ENCODE results near the gene MAPK4.

MAPK4 gene

GRCh38 chr18:50682852-50683251, 123.0 kb downstream of the MAPK4 start:
- H3K18ac ChIP-seq (ENCODE audit: low read length): no peak overlapping the region
- H3K4me1 ChIP-seq (ENCODE audit: control insufficient read depth, low read depth, low read length): no peaks in the 10 kb centered on the region
- no peak overlapping the region for H2BK15ac ChIP-seq (replicated peaks; ENCODE audit: low read depth)
- H3K23ac ChIP-seq (ENCODE audit: low read length): no peak overlapping the region
- H2AK5ac ChIP-seq (ENCODE audit: low read length): no peak overlapping the region
- no peaks in the 10 kb centered on the region for H3K36me3 ChIP-seq (ENCODE audit: control insufficient read depth, insufficient read depth, low read length)
- no peaks in the 10 kb centered on the region for H3K79me1 ChIP-seq (ENCODE audit: low read length)
- no peaks in the 10 kb centered on the region for H3K79me2 ChIP-seq (ENCODE audit: control insufficient read depth, insufficient read depth, low read length)
- no peak overlapping the region for H4K5ac ChIP-seq (ENCODE audit: low read length)
- no peak overlapping the region for H3K4ac ChIP-seq (ENCODE audit: low read depth, low read length)
- H2BK5ac ChIP-seq (ENCODE audit: low read length): no peak overlapping the region
- H3K9ac ChIP-seq (ENCODE audit: low read length): no peak overlapping the region
- no peak overlapping the region for H3K56ac ChIP-seq (ENCODE audit: low read length)
- no peak for DNase-seq
- no peak overlapping the region for H2BK120ac ChIP-seq (ENCODE audit: low read depth, low read length)
- H3K27ac ChIP-seq (ENCODE audit: low read depth, low read length): no peak overlapping the region
- H4K8ac ChIP-seq (ENCODE audit: low read depth, low read length): no peak overlapping the region
- H3K4me3 ChIP-seq (ENCODE audit: low read length): no peak overlapping the region
- WGBS (ENCODE audit: extremely low coverage, insufficient coverage, low lambda C conversion rate): no CpG with 5 or more reads among the region's 1 CpG
- no peak overlapping the region for H3K4me2 ChIP-seq (ENCODE audit: low read length)
- H3K27me3 ChIP-seq (ENCODE audit: insufficient read depth, low read length, poor library complexity): no peaks in the 10 kb centered on the region

- Histone ChIP-seq H3K27me3 (ENCODE audit: insufficient read depth, low read length, poor library complexity) (no peaks in the 10 kb centered on the region), H3K4me1 (ENCODE audit: control insufficient read depth, low read depth, low read length) (no peaks in the 10 kb centered on the region), H2AK5ac (ENCODE audit: low read length) (no peak overlapping the region), H3K4me2 (ENCODE audit: low read length) (no peak overlapping the region), H3K56ac (ENCODE audit: low read length) (no peak overlapping the region), H3K4me3 (ENCODE audit: low read length) (no peak overlapping the region), H2BK15ac (replicated peaks; ENCODE audit: low read depth) (no peak overlapping the region), H3K4ac (ENCODE audit: low read depth, low read length) (no peak overlapping the region), H4K5ac (ENCODE audit: low read length) (no peak overlapping the region), H4K8ac (ENCODE audit: low read depth, low read length) (no peak overlapping the region), H3K9ac (ENCODE audit: low read length) (no peak overlapping the region), H3K18ac (ENCODE audit: low read length) (no peak overlapping the region), H3K27ac (ENCODE audit: low read depth, low read length) (no peak overlapping the region), H3K23ac (ENCODE audit: low read length) (no peak overlapping the region), H3K36me3 (ENCODE audit: control insufficient read depth, insufficient read depth, low read length) (no peaks in the 10 kb centered on the region), H2BK120ac (ENCODE audit: low read depth, low read length) (no peak overlapping the region), H2BK5ac (ENCODE audit: low read length) (no peak overlapping the region), H3K79me1 (ENCODE audit: low read length) (no peaks in the 10 kb centered on the region), H3K79me2 (ENCODE audit: control insufficient read depth, insufficient read depth, low read length) (no peaks in the 10 kb centered on the region)
- no CpG with 5 or more reads among the region's 8 CpGs for WGBS (ENCODE audit: extremely low coverage, insufficient coverage, low lambda C conversion rate)
- no peak for DNase-seq
Observed at GRCh38 chr18:50686409-50686808, 126.5 kb downstream of the MAPK4 start.

- no peak overlapping the region for H3K4me3 ChIP-seq (ENCODE audit: low read length)
- H2BK120ac ChIP-seq (ENCODE audit: low read depth, low read length): no peak overlapping the region
- no CpG with 5 or more reads among the region's 11 CpGs for WGBS (ENCODE audit: extremely low coverage, insufficient coverage, low lambda C conversion rate)
- no peaks in the 10 kb centered on the region for H3K79me2 ChIP-seq (ENCODE audit: control insufficient read depth, insufficient read depth, low read length)
- no peak overlapping the region for H4K8ac ChIP-seq (ENCODE audit: low read depth, low read length)
- H2AK5ac ChIP-seq (ENCODE audit: low read length): no peak overlapping the region
- H3K36me3 ChIP-seq (ENCODE audit: control insufficient read depth, insufficient read depth, low read length): no peaks in the 10 kb centered on the region
- no peak overlapping the region for H3K9ac ChIP-seq (ENCODE audit: low read length)
- no peak overlapping the region for H2BK5ac ChIP-seq (ENCODE audit: low read length)
- H3K79me1 ChIP-seq (ENCODE audit: low read length): no peaks in the 10 kb centered on the region
- H3K23ac ChIP-seq (ENCODE audit: low read length): no peak overlapping the region
- no peak overlapping the region for H3K27ac ChIP-seq (ENCODE audit: low read depth, low read length)
- no peak overlapping the region for H3K4me2 ChIP-seq (ENCODE audit: low read length)
- H3K27me3 ChIP-seq (ENCODE audit: insufficient read depth, low read length, poor library complexity): no peaks in the 10 kb centered on the region
- H3K4me1 ChIP-seq (ENCODE audit: control insufficient read depth, low read depth, low read length): no peaks in the 10 kb centered on the region
- no peak overlapping the region for H4K5ac ChIP-seq (ENCODE audit: low read length)
- H3K4ac ChIP-seq (ENCODE audit: low read depth, low read length): no peak overlapping the region
- no peak overlapping the region for H3K56ac ChIP-seq (ENCODE audit: low read length)
- DNase-seq: no peak
- no peak overlapping the region for H2BK15ac ChIP-seq (replicated peaks; ENCODE audit: low read depth)
- no peak overlapping the region for H3K18ac ChIP-seq (ENCODE audit: low read length)
Observed at GRCh38 chr18:50687491-50687890, 127.6 kb downstream of the MAPK4 start.

- H3K4me2 ChIP-seq (ENCODE audit: low read length): no peak overlapping the region
- DNase-seq: no peak
- H2BK5ac ChIP-seq (ENCODE audit: low read length): no peak overlapping the region
- no peak overlapping the region for H3K18ac ChIP-seq (ENCODE audit: low read length)
- H3K9ac ChIP-seq (ENCODE audit: low read length): no peak overlapping the region
- no peak overlapping the region for H3K56ac ChIP-seq (ENCODE audit: low read length)
- H3K4ac ChIP-seq (ENCODE audit: low read depth, low read length): no peak overlapping the region
- no peak overlapping the region for H2BK120ac ChIP-seq (ENCODE audit: low read depth, low read length)
- H3K4me3 ChIP-seq (ENCODE audit: low read length): no peak overlapping the region
- no peaks in the 10 kb centered on the region for H3K36me3 ChIP-seq (ENCODE audit: control insufficient read depth, insufficient read depth, low read length)
- no peaks in the 10 kb centered on the region for H3K79me2 ChIP-seq (ENCODE audit: control insufficient read depth, insufficient read depth, low read length)
- H3K79me1 ChIP-seq (ENCODE audit: low read length): no peaks in the 10 kb centered on the region
- no peak overlapping the region for H4K8ac ChIP-seq (ENCODE audit: low read depth, low read length)
- no peak overlapping the region for H3K27ac ChIP-seq (ENCODE audit: low read depth, low read length)
- H2BK15ac ChIP-seq (replicated peaks; ENCODE audit: low read depth): no peak overlapping the region
- no CpG with 5 or more reads among the region's 6 CpGs for WGBS (ENCODE audit: extremely low coverage, insufficient coverage, low lambda C conversion rate)
- no peak overlapping the region for H4K5ac ChIP-seq (ENCODE audit: low read length)
- H3K27me3 ChIP-seq (ENCODE audit: insufficient read depth, low read length, poor library complexity): no peaks in the 10 kb centered on the region
- H3K23ac ChIP-seq (ENCODE audit: low read length): no peak overlapping the region
- H3K4me1 ChIP-seq (ENCODE audit: control insufficient read depth, low read depth, low read length): no peaks in the 10 kb centered on the region
- H2AK5ac ChIP-seq (ENCODE audit: low read length): no peak overlapping the region
Observed at GRCh38 chr18:50689578-50689977, 129.7 kb downstream of the MAPK4 start.

GRCh38 chr18:50694147-50694546, 134.3 kb downstream of the MAPK4 start:
- Histone ChIP-seq H3K36me3 (ENCODE audit: control insufficient read depth, insufficient read depth, low read length) (no peaks in the 10 kb centered on the region), H3K18ac (ENCODE audit: low read length) (no peak overlapping the region), H3K79me2 (ENCODE audit: control insufficient read depth, insufficient read depth, low read length) (no peaks in the 10 kb centered on the region), H2AK5ac (ENCODE audit: low read length) (no peak overlapping the region), H3K27ac (ENCODE audit: low read depth, low read length) (no peak overlapping the region), H3K9ac (ENCODE audit: low read length) (no peak overlapping the region), H3K4me1 (ENCODE audit: control insufficient read depth, low read depth, low read length) (no peaks in the 10 kb centered on the region), H3K27me3 (ENCODE audit: insufficient read depth, low read length, poor library complexity) (no peaks in the 10 kb centered on the region), H2BK5ac (ENCODE audit: low read length) (no peak overlapping the region), H3K4me2 (ENCODE audit: low read length) (no peak overlapping the region), H2BK15ac (replicated peaks; ENCODE audit: low read depth) (no peak overlapping the region), H3K56ac (ENCODE audit: low read length) (no peak overlapping the region), H4K5ac (ENCODE audit: low read length) (no peak overlapping the region), H3K79me1 (ENCODE audit: low read length) (no peaks in the 10 kb centered on the region), H3K4me3 (ENCODE audit: low read length) (no peak overlapping the region), H3K4ac (ENCODE audit: low read depth, low read length) (no peak overlapping the region), H2BK120ac (ENCODE audit: low read depth, low read length) (no peak overlapping the region), H4K8ac (ENCODE audit: low read depth, low read length) (no peak overlapping the region), H3K23ac (ENCODE audit: low read length) (no peak overlapping the region)
- WGBS (ENCODE audit: extremely low coverage, insufficient coverage, low lambda C conversion rate): no CpG with 5 or more reads among the region's 4 CpGs
- no peak for DNase-seq

GRCh38 chr18:50695431-50696176, 135.7 kb downstream of the MAPK4 start:
- Histone ChIP-seq H3K56ac (ENCODE audit: low read length) (no peak overlapping the region), H3K36me3 (ENCODE audit: control insufficient read depth, insufficient read depth, low read length) (no peaks in the 10 kb centered on the region), H3K23ac (ENCODE audit: low read length) (no peak overlapping the region), H2BK120ac (ENCODE audit: low read depth, low read length) (no peak overlapping the region), H2BK5ac (ENCODE audit: low read length) (no peak overlapping the region), H3K4me1 (ENCODE audit: control insufficient read depth, low read depth, low read length) (peaks cover 1% of the 10 kb centered on the region), H4K8ac (ENCODE audit: low read depth, low read length) (no peak overlapping the region), H3K79me2 (ENCODE audit: control insufficient read depth, insufficient read depth, low read length) (no peaks in the 10 kb centered on the region), H2AK5ac (ENCODE audit: low read length) (no peak overlapping the region), H3K27me3 (ENCODE audit: insufficient read depth, low read length, poor library complexity) (no peaks in the 10 kb centered on the region), H4K5ac (ENCODE audit: low read length) (no peak overlapping the region), H3K9ac (ENCODE audit: low read length) (no peak overlapping the region), H3K4ac (ENCODE audit: low read depth, low read length) (no peak overlapping the region), H3K79me1 (ENCODE audit: low read length) (no peaks in the 10 kb centered on the region), H2BK15ac (replicated peaks; ENCODE audit: low read depth) (no peak overlapping the region), H3K18ac (ENCODE audit: low read length) (no peak overlapping the region), H3K27ac (ENCODE audit: low read depth, low read length) (no peak overlapping the region), H3K4me2 (ENCODE audit: low read length) (no peak overlapping the region), H3K4me3 (ENCODE audit: low read length) (no peak overlapping the region)
- DNase-seq: no peak
- no CpG with 5 or more reads among the region's 10 CpGs for WGBS (ENCODE audit: extremely low coverage, insufficient coverage, low lambda C conversion rate)
